Measurements from ENCODE around the gene CYP46A1.

Gene CYP46A1

DNA sequence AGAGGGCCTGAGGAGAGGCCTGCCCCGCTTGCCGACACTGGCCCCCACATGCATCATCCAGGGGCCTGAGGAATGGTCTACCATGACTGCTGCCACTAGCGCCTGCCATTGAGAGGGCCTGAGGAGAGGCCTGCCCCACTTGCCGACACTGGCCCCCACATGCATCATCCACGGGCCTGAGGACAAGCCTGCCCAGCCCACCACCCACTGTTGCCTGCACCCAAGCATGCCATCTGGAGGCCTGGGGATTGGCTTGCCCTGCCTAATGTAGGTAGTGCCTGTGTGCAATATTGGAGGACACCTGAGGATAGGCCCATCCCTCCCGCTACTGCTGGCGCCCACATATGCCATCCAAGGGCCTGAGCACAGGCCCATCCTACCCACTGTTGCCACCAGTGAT is 24.4 kb downstream of the CYP46A1 start:
- H3K27ac ChIP-seq (ENCODE audit: low read length) = no peak overlapping the region
- no peaks in the 10 kb centered on the region for H3K27me3 ChIP-seq (ENCODE audit: control insufficient read depth, insufficient read depth, low read length)
- peaks cover 4% of the 10 kb centered on the region for H3K9me3 ChIP-seq (ENCODE audit: control insufficient read depth, low read depth, low read length)
- no peak overlapping the region for H3K9ac ChIP-seq (ENCODE audit: low read length)
- H3K4me3 ChIP-seq (ENCODE audit: low read length) = no peak overlapping the region
- no peaks in the 10 kb centered on the region for H3K36me3 ChIP-seq (ENCODE audit: control insufficient read depth, low read depth, low read length)
- H3K4me1 ChIP-seq (ENCODE audit: control insufficient read depth, low read depth, low read length) = no peaks in the 10 kb centered on the region

- H3K4me1 ChIP-seq (ENCODE audit: control insufficient read depth, low read depth, low read length) = no peaks in the 10 kb centered on the region
- H3K27me3 ChIP-seq (ENCODE audit: control insufficient read depth, insufficient read depth, low read length) = no peaks in the 10 kb centered on the region
- no peak overlapping the region for H3K27ac ChIP-seq (ENCODE audit: low read length)
- H3K36me3 ChIP-seq (ENCODE audit: control insufficient read depth, low read depth, low read length) = no peaks in the 10 kb centered on the region
- H3K4me3 ChIP-seq (ENCODE audit: low read length) = no peak overlapping the region
- no peaks in the 10 kb centered on the region for H3K9me3 ChIP-seq (ENCODE audit: control insufficient read depth, low read depth, low read length)
- no peak overlapping the region for H3K9ac ChIP-seq (ENCODE audit: low read length)
These were observed 29.9 kb downstream of the CYP46A1 start for GRCh38 chr14:99713972-99714371.

GRCh38 chr14:99715266-99716000 is 31.3 kb downstream of the CYP46A1 start:
- H3K27ac ChIP-seq (ENCODE audit: low read length) = no peak overlapping the region
- H3K4me3 ChIP-seq (ENCODE audit: low read length) = no peak overlapping the region
- H3K36me3 ChIP-seq (ENCODE audit: control insufficient read depth, low read depth, low read length) = no peaks in the 10 kb centered on the region
- H3K9ac ChIP-seq (ENCODE audit: low read length) = no peak overlapping the region
- no peaks in the 10 kb centered on the region for H3K9me3 ChIP-seq (ENCODE audit: control insufficient read depth, low read depth, low read length)
- no peaks in the 10 kb centered on the region for H3K27me3 ChIP-seq (ENCODE audit: control insufficient read depth, insufficient read depth, low read length)
- H3K4me1 ChIP-seq (ENCODE audit: control insufficient read depth, low read depth, low read length) = no peaks in the 10 kb centered on the region

DNA sequence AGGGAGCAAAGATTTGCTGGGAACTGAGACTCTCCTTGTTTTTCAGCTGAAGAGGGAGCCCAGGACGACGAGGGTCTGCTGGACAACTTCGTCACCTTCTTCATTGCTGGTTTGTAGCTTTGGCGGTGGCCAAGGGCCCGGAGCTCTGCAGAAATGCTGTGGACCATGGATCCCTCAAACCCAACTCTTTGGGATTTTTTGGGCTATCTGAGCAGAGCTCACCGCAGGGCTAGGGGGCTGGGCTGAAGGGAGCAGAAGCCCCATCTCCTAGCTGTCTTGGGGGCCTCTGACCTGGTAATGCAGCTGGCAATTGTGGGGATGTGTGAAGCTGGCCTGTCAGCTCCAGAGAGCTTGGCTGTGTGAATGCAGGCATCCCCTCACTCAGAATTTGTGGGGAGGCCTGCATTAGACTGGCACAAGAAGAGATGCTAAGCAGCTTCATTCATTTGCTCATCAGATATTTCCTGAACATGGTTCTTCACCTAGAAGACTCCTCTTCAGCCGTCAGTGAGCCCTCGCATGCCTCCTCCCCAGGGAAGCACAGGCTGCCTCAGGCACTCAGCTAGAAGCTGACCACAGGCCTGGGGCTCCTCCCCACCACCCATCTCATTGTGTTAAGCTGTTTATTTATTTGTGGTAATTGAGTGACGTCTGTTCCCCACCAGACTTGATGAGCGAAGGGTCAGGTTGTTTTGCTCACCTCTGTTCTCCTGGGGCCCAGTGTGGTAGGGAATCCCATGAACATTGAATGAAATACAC is 32.2 kb downstream of the CYP46A1 start:
- H3K4me3 ChIP-seq (ENCODE audit: low read length) = no peak overlapping the region
- H3K36me3 ChIP-seq (ENCODE audit: control insufficient read depth, low read depth, low read length) = no peaks in the 10 kb centered on the region
- no peaks in the 10 kb centered on the region for H3K9me3 ChIP-seq (ENCODE audit: control insufficient read depth, low read depth, low read length)
- no peak overlapping the region for H3K9ac ChIP-seq (ENCODE audit: low read length)
- H3K4me1 ChIP-seq (ENCODE audit: control insufficient read depth, low read depth, low read length) = no peaks in the 10 kb centered on the region
- H3K27ac ChIP-seq (ENCODE audit: low read length) = no peak overlapping the region
- no peaks in the 10 kb centered on the region for H3K27me3 ChIP-seq (ENCODE audit: control insufficient read depth, insufficient read depth, low read length)

- H3K9me3 ChIP-seq (ENCODE audit: control insufficient read depth, low read depth, low read length) = no peaks in the 10 kb centered on the region
- no peaks in the 10 kb centered on the region for H3K4me1 ChIP-seq (ENCODE audit: control insufficient read depth, low read depth, low read length)
- H3K9ac ChIP-seq (ENCODE audit: low read length) = no peak overlapping the region
- no peaks in the 10 kb centered on the region for H3K36me3 ChIP-seq (ENCODE audit: control insufficient read depth, low read depth, low read length)
- H3K4me3 ChIP-seq (ENCODE audit: low read length) = no peak overlapping the region
- no peaks in the 10 kb centered on the region for H3K27me3 ChIP-seq (ENCODE audit: control insufficient read depth, insufficient read depth, low read length)
- no peak overlapping the region for H3K27ac ChIP-seq (ENCODE audit: low read length)
These were observed 33.0 kb downstream of the CYP46A1 start for GRCh38 chr14:99716850-99717681.

- H3K9me3 ChIP-seq (ENCODE audit: control insufficient read depth, low read depth, low read length) = no peaks in the 10 kb centered on the region
- no peaks in the 10 kb centered on the region for H3K36me3 ChIP-seq (ENCODE audit: control insufficient read depth, low read depth, low read length)
- H3K4me1 ChIP-seq (ENCODE audit: control insufficient read depth, low read depth, low read length) = no peaks in the 10 kb centered on the region
- H3K27me3 ChIP-seq (ENCODE audit: control insufficient read depth, insufficient read depth, low read length) = no peaks in the 10 kb centered on the region
- no peak overlapping the region for H3K4me3 ChIP-seq (ENCODE audit: low read length)
- no peak overlapping the region for H3K27ac ChIP-seq (ENCODE audit: low read length)
- no peak overlapping the region for H3K9ac ChIP-seq (ENCODE audit: low read length)
These were observed 33.5 kb downstream of the CYP46A1 start for GRCh38 chr14:99717682-99718013.

- Histone ChIP-seq H3K27ac (ENCODE audit: low read length) (no peak overlapping the region), H3K9me3 (ENCODE audit: control insufficient read depth, low read depth, low read length) (no peaks in the 10 kb centered on the region), H3K36me3 (ENCODE audit: control insufficient read depth, low read depth, low read length) (no peaks in the 10 kb centered on the region), H3K4me3 (ENCODE audit: low read length) (no peak overlapping the region), H3K4me1 (ENCODE audit: control insufficient read depth, low read depth, low read length) (no peaks in the 10 kb centered on the region), H3K27me3 (ENCODE audit: control insufficient read depth, insufficient read depth, low read length) (no peaks in the 10 kb centered on the region), H3K9ac (ENCODE audit: low read length) (no peak overlapping the region)
These were observed 34.1 kb downstream of the CYP46A1 start for GRCh38 chr14:99718031-99718810.

- Histone ChIP-seq H3K27me3 (ENCODE audit: control insufficient read depth, insufficient read depth, low read length) (no peaks in the 10 kb centered on the region), H3K9me3 (ENCODE audit: control insufficient read depth, low read depth, low read length) (no peaks in the 10 kb centered on the region), H3K9ac (ENCODE audit: low read length) (no peak overlapping the region), H3K4me1 (ENCODE audit: control insufficient read depth, low read depth, low read length) (no peaks in the 10 kb centered on the region), H3K4me3 (ENCODE audit: low read length) (no peak overlapping the region), H3K36me3 (ENCODE audit: control insufficient read depth, low read depth, low read length) (no peaks in the 10 kb centered on the region), H3K27ac (ENCODE audit: low read length) (no peak overlapping the region)
These were observed 34.7 kb downstream of the CYP46A1 start for GRCh38 chr14:99718811-99719192.

- no peaks in the 10 kb centered on the region for H3K4me1 ChIP-seq (ENCODE audit: control insufficient read depth, low read depth, low read length)
- no peaks in the 10 kb centered on the region for H3K36me3 ChIP-seq (ENCODE audit: control insufficient read depth, low read depth, low read length)
- no peaks in the 10 kb centered on the region for H3K9me3 ChIP-seq (ENCODE audit: control insufficient read depth, low read depth, low read length)
- no peak overlapping the region for H3K4me3 ChIP-seq (ENCODE audit: low read length)
- no peaks in the 10 kb centered on the region for H3K27me3 ChIP-seq (ENCODE audit: control insufficient read depth, insufficient read depth, low read length)
- H3K9ac ChIP-seq (ENCODE audit: low read length) = no peak overlapping the region
- no peak overlapping the region for H3K27ac ChIP-seq (ENCODE audit: low read length)
These were observed 37.1 kb downstream of the CYP46A1 start for GRCh38 chr14:99720941-99721791.

DNA sequence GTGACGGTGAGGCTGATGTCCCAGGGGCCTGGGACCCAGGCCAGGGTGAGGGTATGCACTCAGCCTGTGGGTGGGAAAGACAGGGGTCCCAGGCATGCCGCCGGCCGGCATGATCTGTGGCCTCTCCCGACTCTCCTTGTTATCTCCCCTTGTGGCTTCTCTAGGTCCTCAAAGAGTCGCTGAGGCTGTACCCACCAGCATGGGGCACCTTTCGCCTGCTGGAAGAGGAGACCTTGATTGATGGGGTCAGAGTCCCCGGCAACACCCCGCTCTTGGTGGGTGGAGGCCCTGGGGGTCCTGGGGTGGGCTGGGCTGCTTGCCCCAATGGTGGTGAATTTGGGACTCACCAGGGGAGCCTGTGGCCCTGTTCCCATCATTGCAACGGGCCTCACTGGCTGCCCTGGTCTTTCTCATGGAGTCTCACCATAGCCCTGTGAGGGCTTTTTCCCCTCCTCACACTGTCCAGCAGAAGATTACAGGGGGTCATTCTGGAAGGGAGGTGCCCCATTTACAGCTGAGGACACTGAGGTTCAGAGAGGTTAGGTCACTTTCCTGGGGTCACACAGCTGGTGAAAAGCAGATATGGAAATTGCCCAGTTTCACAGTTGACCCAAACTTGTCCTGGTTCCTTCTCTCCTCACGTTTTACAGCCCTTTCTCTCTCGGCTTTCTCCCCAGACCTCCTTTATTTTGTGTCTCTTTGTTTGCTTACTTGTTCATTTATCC is 37.9 kb downstream of the CYP46A1 start:
- Histone ChIP-seq H3K9me3 (ENCODE audit: control insufficient read depth, low read depth, low read length) (no peaks in the 10 kb centered on the region), H3K27me3 (ENCODE audit: control insufficient read depth, insufficient read depth, low read length) (no peaks in the 10 kb centered on the region), H3K36me3 (ENCODE audit: control insufficient read depth, low read depth, low read length) (no peaks in the 10 kb centered on the region), H3K9ac (ENCODE audit: low read length) (no peak overlapping the region), H3K4me1 (ENCODE audit: control insufficient read depth, low read depth, low read length) (no peaks in the 10 kb centered on the region), H3K27ac (ENCODE audit: low read length) (no peak overlapping the region), H3K4me3 (ENCODE audit: low read length) (no peak overlapping the region)
